DOHH2 (cell line): Measurements from ENCODE around the gene FAM177A1.

Experiments used
- H3F3A ChIP-seq: fragments of 200-600 bp; sonication (generic), shearing (Covaris generic); 2 replicates; pipeline ENCODE4 v1.6.0; 2016; ENCODE audit warnings: antibody characterized with exemption, mild to moderate bottlenecking; ENCODE audit not compliant: control insufficient read depth, insufficient read depth
- H3K27ac ChIP-seq: fragments of 200-600 bp; sonication (generic); 2 replicates; pipeline ENCODE4 v1.5.1; 2014; ENCODE audit warnings: low read depth, mild to moderate bottlenecking, low read length, moderate library complexity
- H3K27me3 ChIP-seq: fragments of 200-600 bp; sonication (generic); 2 replicates; pipeline ENCODE4 v1.6.1; 2014; ENCODE audit warnings: mild to moderate bottlenecking, low read length, mixed read lengths; ENCODE audit not compliant: control insufficient read depth
- H3K36me3 ChIP-seq: fragments of 200-600 bp; sonication (generic); 2 replicates; pipeline ENCODE4 v1.6.1; 2014; ENCODE audit warnings: mild to moderate bottlenecking, low read length, moderate library complexity, mixed read lengths; ENCODE audit not compliant: control insufficient read depth
- H3K4me1 ChIP-seq: fragments of 200-600 bp; sonication (generic); 2 replicates; pipeline ENCODE4 v1.6.1; 2014; ENCODE audit warnings: mild to moderate bottlenecking, low read length, mixed read lengths; ENCODE audit not compliant: control insufficient read depth
- H3K4me2 ChIP-seq: fragments of 200-600 bp; sonication (generic); 2 replicates; pipeline ENCODE4 v1.6.0; 2014; ENCODE audit warnings: mild to moderate bottlenecking, low read length, moderate library complexity
- H3K4me3 ChIP-seq: fragments of 200-600 bp; sonication (generic); 2 replicates; pipeline ENCODE4 v1.5.1; 2014; ENCODE audit warnings: mild to moderate bottlenecking, low read length, mixed read lengths
- H3K79me2 ChIP-seq: fragments of 200-600 bp; sonication (generic); 2 replicates; pipeline ENCODE4 v1.6.1; 2014; ENCODE audit warnings: mild to moderate bottlenecking, low read length, mixed read lengths; ENCODE audit not compliant: control insufficient read depth
- H3K9me2 ChIP-seq: fragments of 200-600 bp; sonication (generic); replicated peaks from 2 replicates; pipeline ENCODE4 v1.6.1; 2014; ENCODE audit warnings: mild to moderate bottlenecking, low read length, mixed read lengths; ENCODE audit not compliant: control insufficient read depth
- H3K9me3 ChIP-seq: fragments of 200-600 bp; sonication (generic); 2 replicates; pipeline ENCODE4 v1.6.1; 2014; ENCODE audit warnings: antibody characterized with exemption, low read length, mixed read lengths; ENCODE audit not compliant: control insufficient read depth, insufficient read depth
- H4K20me1 ChIP-seq: fragments of 200-600 bp; sonication (generic); 2 replicates; pipeline ENCODE4 v1.6.0; 2014; ENCODE audit warnings: low read depth, mild to moderate bottlenecking, antibody characterized with exemption, low read length, moderate library complexity; ENCODE audit not compliant: control insufficient read depth, insufficient read depth
- CTCF ChIP-seq: fragments of 200-600 bp; sonication (generic); IDR thresholded peaks from one replicate; pipeline ENCODE4 v1.5.1; 2014; ENCODE audit warnings: antibody characterized with exemption, mild to moderate bottlenecking, low read depth, low read length; ENCODE audit not compliant: poor library complexity, severe bottlenecking
- EZH2phosphoT487 ChIP-seq: fragments of 200-600 bp; sonication (generic); IDR thresholded peaks from 2 replicates; pipeline ENCODE4 v1.6.1; 2017; ENCODE audit warnings: borderline replicate concordance, mild to moderate bottlenecking, antibody characterized with exemption, low read length, moderate library complexity, mixed read lengths

The FAM177A1 gene

GRCh38 chr14:35122696-35123387 is 76.8 kb downstream of the FAM177A1 start:
- peak overlapping the region; percentile 92 for H3K27ac ChIP-seq
- no peaks in the 10 kb centered on the region for H3K9me2 ChIP-seq
- peak overlapping the region; percentile 91 for H3K4me2 ChIP-seq
- H3K4me3 ChIP-seq = peak overlapping the region; percentile 92
- H3K9me3 ChIP-seq = no peaks in the 10 kb centered on the region
- peaks cover 61% of the 10 kb centered on the region for H3K79me2 ChIP-seq
- peaks cover 39% of the 10 kb centered on the region for H3K4me1 ChIP-seq
- TF ChIP-seq EZH2phosphoT487 (no peak), CTCF (no peak)
- no peaks in the 10 kb centered on the region for H3K27me3 ChIP-seq
- no peaks in the 10 kb centered on the region for H4K20me1 ChIP-seq
- peaks cover 33% of the 10 kb centered on the region for H3K36me3 ChIP-seq
- peaks cover 3% of the 10 kb centered on the region; the same call in 1 of the 2 replicates for H3F3A ChIP-seq

- Histone ChIP-seq H3K36me3 (peaks cover 38% of the 10 kb centered on the region), H3K4me3 (peak overlapping the region; percentile 92), H3K27ac (peak overlapping the region; percentile 92), H3K4me1 (peaks cover 39% of the 10 kb centered on the region), H3K27me3 (no peaks in the 10 kb centered on the region), H3K9me2 (no peaks in the 10 kb centered on the region), H4K20me1 (no peaks in the 10 kb centered on the region), H3K79me2 (peaks cover 64% of the 10 kb centered on the region), H3K4me2 (peak overlapping the region; percentile 91), H3F3A (peaks cover 1% of the 10 kb centered on the region; the same call in 1 of the 2 replicates), H3K9me3 (no peaks in the 10 kb centered on the region)
- TF ChIP-seq CTCF = no peak
- no peak for TF ChIP-seq EZH2phosphoT487
Observed at GRCh38 chr14:35123388-35123703, 77.3 kb downstream of the FAM177A1 start.

- Histone ChIP-seq H4K20me1 (no peaks in the 10 kb centered on the region), H3K9me2 (no peaks in the 10 kb centered on the region), H3K79me2 (peaks cover 72% of the 10 kb centered on the region), H3K4me1 (peaks cover 39% of the 10 kb centered on the region), H3K4me2 (peak overlapping the region; percentile 91), H3K27me3 (no peaks in the 10 kb centered on the region), H3K27ac (no peak overlapping the region), H3K9me3 (no peaks in the 10 kb centered on the region), H3K36me3 (peaks cover 42% of the 10 kb centered on the region), H3K4me3 (peak overlapping the region; percentile 92), H3F3A (no peaks in the 10 kb centered on the region; the same call in 1 of the 2 replicates)
- no peak for TF ChIP-seq CTCF
- TF ChIP-seq EZH2phosphoT487 = no peak
Observed at GRCh38 chr14:35124127-35124526, 78.1 kb downstream of the FAM177A1 start.
